HepG2 (cell line): ENCODE results near the gene ZNF814. TPM values are rescaled to one million over a fixed set of nuclear protein-coding genes. Genes with fewer than 3 reads are reported as not detected.

Source experiments
- GATAD1 ChIP-seq: IDR thresholded peaks from 2 replicates; pipeline ENCODE4 v1.6.1; 2016; ENCODE audit warnings: missing genetic modification reagents, missing compliant biosample characterization
- HDAC1 ChIP-seq: sonication (generic); formaldehyde crosslinking; IDR thresholded peaks from 2 replicates; pipeline ENCODE4 v1.5.1; 2020; ENCODE audit warnings: mild to moderate bottlenecking, missing genetic modification reagents
- MEIS2 ChIP-seq: sonication (generic); formaldehyde crosslinking; IDR thresholded peaks from 2 replicates; pipeline ENCODE4 v1.9.0; 2021; ENCODE audit warnings: mild to moderate bottlenecking, missing genetic modification reagents
- PHF8 ChIP-seq: sonication (generic); formaldehyde crosslinking; IDR thresholded peaks from 2 replicates; pipeline ENCODE4 v1.5.0; 2020; ENCODE audit warnings: missing genetic modification reagents
- REPIN1 ChIP-seq: sonication (generic); formaldehyde crosslinking; IDR thresholded peaks from 2 replicates; pipeline ENCODE4 v1.8.0; 2022; ENCODE audit warnings: missing genetic modification reagents, low read depth, mild to moderate bottlenecking, borderline replicate concordance
- RXRA ChIP-seq: sonication (generic); formaldehyde crosslinking; IDR thresholded peaks from 2 replicates; pipeline ENCODE4 v1.5.1; 2020; ENCODE audit warnings: missing genetic modification reagents
- SAP130 ChIP-seq: IDR thresholded peaks from 2 replicates; pipeline ENCODE4 v1.6.1; 2016; ENCODE audit warnings: low read depth
- STAG1 ChIP-seq: sonication (generic); formaldehyde crosslinking; IDR thresholded peaks from 2 replicates; pipeline ENCODE4 v1.4.0; 2020; ENCODE audit warnings: missing genetic modification reagents
- TARDBP ChIP-seq: sonication (generic); formaldehyde crosslinking; IDR thresholded peaks from 2 replicates; pipeline ENCODE4 v1.8.0; 2022; ENCODE audit warnings: mild to moderate bottlenecking, missing genetic modification reagents
- YEATS2 ChIP-seq: sonication (generic); formaldehyde crosslinking; IDR thresholded peaks from 2 replicates; pipeline ENCODE4 v1.4.0; 2020; ENCODE audit warnings: missing genetic modification reagents, borderline replicate concordance
- ZNF317 ChIP-seq: sonication (generic); formaldehyde crosslinking; IDR thresholded peaks from 2 replicates; pipeline ENCODE4 v1.5.0; 2020; ENCODE audit warnings: mild to moderate bottlenecking, missing genetic modification reagents
- ZNF709 ChIP-seq: sonication (generic); formaldehyde crosslinking; IDR thresholded peaks from 2 replicates; pipeline ENCODE4 v1.5.0; 2020; ENCODE audit warnings: mild to moderate bottlenecking, missing genetic modification reagents
- polyA plus RNA-seq, 8 experiments: library from polyadenylated mRNA; depleted of rRNA in 3 of 8; stranded (reverse) in 7 of 8; unstranded in 1 of 8; fragments of >200 nt; fragmentation: Illumina TruSeq in 4 of 8; extraction: Trizol in 4 of 8; gene quantifications; 2 replicates each; pipeline versions ENCODE4 v1.2.1 to v1.2.3, GENCODE V29; 2011 to 2016; ENCODE audit warnings: low read depth in 4 of 8, missing spikeins in 1 of 8, mixed read lengths in 1 of 8; ENCODE audit not compliant: insufficient read depth in 1 of 8
- total RNA-seq, 5 experiments: library from RNA; depleted of rRNA; stranded (reverse); fragments of >200 nt; fragmentation: Illumina TruSeq; extraction: Trizol; gene quantifications; 2 replicates each; pipeline ENCODE4 v1.2.3, GENCODE V29; 2016; ENCODE audit warnings: low read depth in 1 of 5
- TF ChIP-seq, protein P1 (sequence below): sonication (generic); formaldehyde crosslinking; IDR thresholded peaks from 2 replicates; pipeline ENCODE4; 2020; ENCODE audit warnings: missing genetic modification reagents, mild to moderate bottlenecking, borderline replicate concordance
- TF ChIP-seq, protein P2 (sequence below): sonication (generic); formaldehyde crosslinking; IDR thresholded peaks from 2 replicates; pipeline ENCODE4 v1.5.0; 2020; ENCODE audit warnings: missing genetic modification reagents
- TF ChIP-seq, protein P3 (sequence below): IDR thresholded peaks from 2 replicates; pipeline ENCODE4 v1.6.1; 2018; ENCODE audit warnings: missing genetic modification reagents
- TF ChIP-seq, protein P4 (sequence below): IDR thresholded peaks from 2 replicates; pipeline ENCODE4 v1.6.1; 2016

ZNF814 gene
- total and polyA plus RNA-seq, 2 of the 13 experiments (the other 11 are each of a cell fraction or from before 2014, with no cell fraction given), result 2.5 to 3.4 TPM

DNA sequence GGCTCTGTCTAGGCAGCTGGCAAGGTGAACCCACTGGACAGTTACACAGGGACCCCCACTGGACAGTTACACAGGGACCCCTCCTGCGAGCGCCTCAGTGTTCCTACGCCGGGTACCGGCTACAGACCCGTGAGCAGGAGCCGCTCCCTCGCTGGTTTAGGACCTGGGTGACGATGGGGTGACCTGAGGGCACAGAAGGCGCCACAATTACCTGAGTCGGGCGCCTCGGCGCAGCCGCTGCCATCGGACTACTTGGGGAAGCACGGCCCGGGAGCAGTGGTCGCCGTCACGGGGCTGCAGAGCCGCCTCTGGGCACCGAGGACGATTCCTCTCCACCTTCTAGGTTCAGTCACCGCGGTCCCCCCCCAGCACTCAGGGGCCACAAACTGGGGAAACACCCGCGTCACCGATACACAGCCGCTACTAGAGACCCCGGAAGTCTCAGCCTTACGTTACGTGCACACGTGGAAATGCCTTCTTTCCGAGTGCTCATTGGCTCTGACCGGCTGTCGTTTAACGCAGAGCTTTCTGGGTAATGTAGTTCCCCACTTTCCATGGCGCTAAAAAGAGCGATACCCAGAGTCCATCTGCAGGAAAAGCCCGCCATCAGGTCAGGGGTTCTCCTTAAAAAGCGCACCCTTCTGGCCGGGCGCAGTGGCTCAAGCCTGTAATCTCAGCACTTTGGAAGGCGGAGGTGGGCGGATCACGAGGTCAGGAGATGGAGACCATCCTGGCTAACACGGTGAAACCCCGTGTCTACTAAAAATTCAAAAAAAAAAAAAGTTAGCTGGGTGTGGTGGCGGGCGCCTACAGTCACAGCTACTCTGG is 27.5 kb upstream of the ZNF814 start, which contains the start of gene ZNF417 (continued):
- TF ChIP-seq, protein P1, sequence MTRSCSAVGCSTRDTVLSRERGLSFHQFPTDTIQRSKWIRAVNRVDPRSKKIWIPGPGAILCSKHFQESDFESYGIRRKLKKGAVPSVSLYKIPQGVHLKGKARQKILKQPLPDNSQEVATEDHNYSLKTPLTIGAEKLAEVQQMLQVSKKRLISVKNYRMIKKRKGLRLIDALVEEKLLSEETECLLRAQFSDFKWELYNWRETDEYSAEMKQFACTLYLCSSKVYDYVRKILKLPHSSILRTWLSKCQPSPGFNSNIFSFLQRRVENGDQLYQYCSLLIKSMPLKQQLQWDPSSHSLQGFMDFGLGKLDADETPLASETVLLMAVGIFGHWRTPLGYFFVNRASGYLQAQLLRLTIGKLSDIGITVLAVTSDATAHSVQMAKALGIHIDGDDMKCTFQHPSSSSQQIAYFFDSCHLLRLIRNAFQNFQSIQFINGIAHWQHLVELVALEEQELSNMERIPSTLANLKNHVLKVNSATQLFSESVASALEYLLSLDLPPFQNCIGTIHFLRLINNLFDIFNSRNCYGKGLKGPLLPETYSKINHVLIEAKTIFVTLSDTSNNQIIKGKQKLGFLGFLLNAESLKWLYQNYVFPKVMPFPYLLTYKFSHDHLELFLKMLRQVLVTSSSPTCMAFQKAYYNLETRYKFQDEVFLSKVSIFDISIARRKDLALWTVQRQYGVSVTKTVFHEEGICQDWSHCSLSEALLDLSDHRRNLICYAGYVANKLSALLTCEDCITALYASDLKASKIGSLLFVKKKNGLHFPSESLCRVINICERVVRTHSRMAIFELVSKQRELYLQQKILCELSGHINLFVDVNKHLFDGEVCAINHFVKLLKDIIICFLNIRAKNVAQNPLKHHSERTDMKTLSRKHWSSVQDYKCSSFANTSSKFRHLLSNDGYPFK (CRISPR knock-in tag), result 0 out of 2 replicates have a peak, but pooled peaks have one; percentile 28
- TF ChIP-seq ZNF317 (CRISPR knock-in tag) (peak; percentile 81), PHF8 (CRISPR knock-in tag) (peak; percentile 82), ZNF709 (CRISPR knock-in tag) (peak; percentile 53; the same call in 1 of the 2 replicates), GATAD1 (CRISPR knock-in tag) (peak; percentile 88), MEIS2 (CRISPR knock-in tag) (0 out of 2 replicates have a peak, but pooled peaks have one; percentile 26), RXRA (CRISPR knock-in tag) (peak; percentile 45; the same call in 1 of the 2 replicates), SAP130 (CRISPR knock-in tag) (peak; percentile 96), YEATS2 (peak; percentile 92), HDAC1 (CRISPR knock-in tag) (peak; percentile 80), STAG1 (peak; percentile 52), REPIN1 (CRISPR knock-in tag) (peak; percentile 51; the same call in 1 of the 2 replicates), TARDBP (peak; percentile 48; the same call in 1 of the 2 replicates)
- TF ChIP-seq, protein P2, sequence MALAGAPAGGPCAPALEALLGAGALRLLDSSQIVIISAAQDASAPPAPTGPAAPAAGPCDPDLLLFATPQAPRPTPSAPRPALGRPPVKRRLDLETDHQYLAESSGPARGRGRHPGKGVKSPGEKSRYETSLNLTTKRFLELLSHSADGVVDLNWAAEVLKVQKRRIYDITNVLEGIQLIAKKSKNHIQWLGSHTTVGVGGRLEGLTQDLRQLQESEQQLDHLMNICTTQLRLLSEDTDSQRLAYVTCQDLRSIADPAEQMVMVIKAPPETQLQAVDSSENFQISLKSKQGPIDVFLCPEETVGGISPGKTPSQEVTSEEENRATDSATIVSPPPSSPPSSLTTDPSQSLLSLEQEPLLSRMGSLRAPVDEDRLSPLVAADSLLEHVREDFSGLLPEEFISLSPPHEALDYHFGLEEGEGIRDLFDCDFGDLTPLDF (CRISPR knock-in tag), result peak; percentile 95
- TF ChIP-seq, protein P3, sequence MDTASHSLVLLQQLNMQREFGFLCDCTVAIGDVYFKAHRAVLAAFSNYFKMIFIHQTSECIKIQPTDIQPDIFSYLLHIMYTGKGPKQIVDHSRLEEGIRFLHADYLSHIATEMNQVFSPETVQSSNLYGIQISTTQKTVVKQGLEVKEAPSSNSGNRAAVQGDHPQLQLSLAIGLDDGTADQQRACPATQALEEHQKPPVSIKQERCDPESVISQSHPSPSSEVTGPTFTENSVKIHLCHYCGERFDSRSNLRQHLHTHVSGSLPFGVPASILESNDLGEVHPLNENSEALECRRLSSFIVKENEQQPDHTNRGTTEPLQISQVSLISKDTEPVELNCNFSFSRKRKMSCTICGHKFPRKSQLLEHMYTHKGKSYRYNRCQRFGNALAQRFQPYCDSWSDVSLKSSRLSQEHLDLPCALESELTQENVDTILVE (CRISPR knock-in tag), result peak; percentile 73; the same call in 1 of the 2 replicates
- TF ChIP-seq, protein P4, sequence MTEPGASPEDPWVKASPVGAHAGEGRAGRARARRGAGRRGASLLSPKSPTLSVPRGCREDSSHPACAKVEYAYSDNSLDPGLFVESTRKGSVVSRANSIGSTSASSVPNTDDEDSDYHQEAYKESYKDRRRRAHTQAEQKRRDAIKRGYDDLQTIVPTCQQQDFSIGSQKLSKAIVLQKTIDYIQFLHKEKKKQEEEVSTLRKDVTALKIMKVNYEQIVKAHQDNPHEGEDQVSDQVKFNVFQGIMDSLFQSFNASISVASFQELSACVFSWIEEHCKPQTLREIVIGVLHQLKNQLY (CRISPR knock-in tag), result peak; percentile 64; the same call in 1 of the 2 replicates
